Stromal cell of bone marrow (primary cell): ENCODE data around the gene SPEM3.

Experiments
- DNase-seq: peaks from one replicate; pipeline ENCODE4 v3.0.0-alpha.2; 2012; ENCODE audit warnings: low read depth

The SPEM3 gene

DNA sequence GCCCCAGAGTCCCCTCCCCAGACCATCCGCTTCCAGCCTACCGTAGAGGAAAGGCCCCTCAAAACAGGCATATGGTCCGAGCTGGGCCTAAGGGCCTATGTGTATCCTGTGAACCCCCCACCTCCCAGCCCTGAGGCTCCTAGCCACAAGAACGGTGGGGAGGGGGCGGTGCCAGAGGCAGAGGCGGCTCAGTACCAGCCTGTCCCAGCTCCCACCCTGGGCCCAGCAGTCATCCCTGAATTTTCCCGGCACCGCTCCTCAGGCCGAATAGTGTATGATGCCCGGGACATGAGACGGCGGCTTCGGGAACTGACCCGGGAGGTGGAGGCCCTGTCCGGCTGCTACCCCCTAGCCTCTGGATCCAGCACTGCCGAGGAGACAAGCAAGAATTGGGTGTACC is 7.5 kb upstream of the SPEM3 start:
- no peak for DNase-seq

DNA sequence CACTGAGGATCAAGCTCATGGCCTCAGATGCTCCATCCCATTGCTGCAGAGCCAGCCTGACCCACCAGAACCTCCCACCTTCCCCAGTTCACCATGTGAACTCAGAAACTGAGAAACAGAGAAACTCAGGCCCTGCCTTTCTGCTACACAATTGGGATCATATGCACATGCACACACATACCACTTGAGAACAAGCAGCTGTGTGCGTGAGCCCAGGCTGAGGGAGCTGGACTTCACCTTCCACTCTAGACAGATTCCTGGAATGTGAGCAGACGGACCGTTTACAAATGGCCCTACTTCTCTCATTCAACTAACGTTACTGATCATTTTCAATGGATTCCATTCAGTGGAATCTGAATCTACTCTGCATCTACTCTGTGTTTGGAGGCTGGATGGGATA is 5.0 kb upstream of the SPEM3 start:
- DNase-seq, result no peak

DNA sequence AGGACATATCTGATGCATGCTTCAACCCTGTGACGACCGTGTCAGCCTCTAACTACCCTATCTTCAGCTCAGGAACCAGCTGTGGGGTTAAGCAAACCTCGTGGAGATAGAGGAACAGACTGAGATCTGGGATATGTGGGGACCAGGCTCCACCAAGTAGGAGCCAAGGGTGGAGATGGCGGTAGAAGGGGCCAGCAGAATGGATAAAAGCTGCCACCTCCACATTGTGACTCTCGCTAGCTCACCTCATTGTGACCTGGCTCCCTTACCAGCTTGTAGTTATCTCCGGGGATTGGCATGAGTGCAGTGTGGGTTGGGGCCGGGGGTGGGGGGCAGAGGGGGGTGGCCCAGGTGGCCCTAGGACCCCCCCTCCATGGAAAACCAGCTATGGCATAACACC is 3.3 kb upstream of the SPEM3 start, which contains the start of gene SPEM2:
Gene SPEM2, plus strand, starts transcription at position 301 of the 400 bp plus-strand sequence. Its CDS starts 73 bp downstream, at position 374.
- DNase-seq, result no peak

DNA sequence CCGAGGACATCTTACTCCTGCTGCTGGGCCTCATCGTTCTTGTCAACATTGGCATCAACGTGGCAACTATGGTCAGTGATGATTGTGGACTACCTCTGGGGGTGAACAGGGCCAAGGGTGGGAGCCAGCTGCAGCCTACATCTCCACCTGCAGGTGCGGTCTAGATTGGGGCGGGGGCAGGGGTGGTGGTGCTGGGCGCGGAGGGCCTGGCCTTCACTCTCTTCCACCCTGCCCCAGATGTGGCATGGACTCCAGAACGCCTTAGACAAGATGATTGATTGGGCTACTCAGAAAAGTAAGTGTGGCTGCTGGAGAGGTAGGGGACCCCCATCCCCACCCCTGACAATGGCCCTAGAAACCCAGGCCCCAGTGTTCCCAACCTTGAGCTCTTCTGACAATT is 2.9 kb upstream of the SPEM3 start:
- no peak for DNase-seq

DNA sequence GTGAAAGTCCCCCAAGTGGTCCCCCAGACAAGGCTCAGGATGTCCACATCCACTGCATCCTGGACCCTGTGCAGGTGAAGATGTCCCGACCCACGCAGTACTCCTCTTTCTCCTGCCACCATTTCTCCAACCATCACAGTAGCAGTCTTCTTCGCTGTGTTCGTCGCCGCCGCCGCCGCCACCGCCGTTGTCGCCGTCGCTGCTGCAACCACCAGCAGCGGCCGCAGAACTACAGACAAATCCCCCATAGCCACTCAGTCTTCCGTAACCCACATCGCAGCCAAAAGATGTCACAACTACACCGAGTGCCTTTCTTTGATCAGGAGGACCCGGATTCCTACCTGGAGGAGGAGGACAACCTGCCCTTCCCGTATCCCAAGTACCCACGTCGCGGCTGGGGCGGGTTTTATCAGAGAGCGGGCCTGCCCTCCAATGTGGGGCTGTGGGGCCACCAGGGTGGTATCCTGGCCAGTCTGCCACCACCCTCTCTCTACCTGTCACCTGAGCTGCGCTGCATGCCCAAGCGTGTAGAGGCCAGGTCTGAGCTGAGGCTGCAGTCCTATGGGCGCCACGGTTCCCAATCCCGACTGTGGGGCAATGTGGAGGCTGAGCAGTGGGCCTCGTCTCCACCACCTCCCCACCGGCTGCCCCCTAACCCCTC is 2.3 kb upstream of the SPEM3 start:
- DNase-seq, result no peak

DNA sequence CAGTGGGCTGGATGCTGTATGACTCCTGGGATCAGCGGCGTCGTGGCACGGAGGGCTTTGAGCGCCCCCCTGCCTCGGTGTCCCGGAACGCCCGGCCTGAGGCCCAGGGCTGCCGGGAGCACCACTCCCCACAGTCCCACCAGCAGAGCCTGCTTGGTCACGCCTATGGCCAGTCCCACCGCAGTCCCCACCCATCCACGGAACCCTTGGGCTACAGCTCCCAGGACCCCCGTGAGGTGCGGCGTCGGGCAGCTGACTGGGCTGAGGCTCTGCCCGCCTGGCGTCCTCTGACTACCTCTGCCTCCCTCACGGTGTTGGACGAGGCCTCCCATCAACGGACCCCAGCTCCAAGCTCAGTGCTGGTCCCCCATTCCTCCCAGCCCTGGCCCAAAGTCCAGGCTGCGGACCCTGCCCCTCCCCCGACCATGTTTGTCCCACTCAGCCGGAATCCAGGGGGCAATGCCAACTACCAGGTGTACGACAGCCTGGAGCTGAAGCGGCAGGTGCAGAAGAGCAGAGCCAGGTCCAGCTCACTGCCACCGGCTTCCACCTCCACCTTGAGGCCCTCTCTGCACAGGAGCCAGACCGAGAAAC is 1.7 kb upstream of the SPEM3 start:
- DNase-seq, result no peak

- DNase-seq, result no peak
Observed at GRCh38 chr17:7427549-7427948, 1.1 kb upstream of the SPEM3 start.

DNA sequence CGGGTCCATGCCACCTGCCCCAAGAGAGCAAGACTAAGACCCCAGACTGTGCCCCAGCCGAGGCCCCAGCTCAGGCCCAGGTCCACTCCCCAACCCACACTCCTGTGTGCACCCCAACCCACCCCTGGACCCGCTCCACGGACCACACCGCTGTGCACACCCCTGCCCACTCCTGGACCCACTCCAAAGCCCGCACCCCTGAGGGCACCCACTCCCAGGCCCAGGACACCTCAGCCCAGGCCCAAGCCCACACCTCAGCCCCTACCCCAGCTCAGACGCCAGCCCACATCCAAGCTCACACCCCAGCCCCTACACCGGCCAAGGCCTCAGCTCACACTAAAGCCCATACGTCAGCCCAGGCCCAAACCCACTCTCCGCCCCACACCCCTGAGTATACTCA is 1.1 kb downstream of the SPEM3 start:
- DNase-seq, result no peak

GRCh38 chr17:7431231-7431630 is 2.6 kb downstream of the SPEM3 start:
- no peak for DNase-seq

DNA sequence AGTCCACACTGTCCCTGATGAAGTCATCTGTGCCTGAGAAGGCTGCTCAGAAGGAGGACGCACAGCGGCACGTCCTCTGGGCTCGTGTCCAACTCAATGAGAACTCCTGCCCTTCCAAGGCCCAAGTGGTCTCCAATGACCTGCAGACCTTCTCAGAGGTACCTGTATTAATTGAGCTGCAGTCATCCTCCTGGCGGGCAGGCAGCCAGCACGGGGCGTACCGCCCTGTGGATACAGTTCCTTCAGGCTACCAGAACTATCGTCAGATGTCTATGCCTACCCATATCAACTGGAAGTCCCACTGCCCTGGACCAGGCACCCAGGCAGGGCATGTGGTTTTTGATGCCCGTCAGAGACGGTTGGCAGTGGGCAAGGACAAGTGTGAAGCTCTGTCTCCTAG is 3.6 kb downstream of the SPEM3 start:
- DNase-seq, result no peak

- DNase-seq, result no peak
Observed at GRCh38 chr17:7435676-7436555, 7.3 kb downstream of the SPEM3 start.

DNA sequence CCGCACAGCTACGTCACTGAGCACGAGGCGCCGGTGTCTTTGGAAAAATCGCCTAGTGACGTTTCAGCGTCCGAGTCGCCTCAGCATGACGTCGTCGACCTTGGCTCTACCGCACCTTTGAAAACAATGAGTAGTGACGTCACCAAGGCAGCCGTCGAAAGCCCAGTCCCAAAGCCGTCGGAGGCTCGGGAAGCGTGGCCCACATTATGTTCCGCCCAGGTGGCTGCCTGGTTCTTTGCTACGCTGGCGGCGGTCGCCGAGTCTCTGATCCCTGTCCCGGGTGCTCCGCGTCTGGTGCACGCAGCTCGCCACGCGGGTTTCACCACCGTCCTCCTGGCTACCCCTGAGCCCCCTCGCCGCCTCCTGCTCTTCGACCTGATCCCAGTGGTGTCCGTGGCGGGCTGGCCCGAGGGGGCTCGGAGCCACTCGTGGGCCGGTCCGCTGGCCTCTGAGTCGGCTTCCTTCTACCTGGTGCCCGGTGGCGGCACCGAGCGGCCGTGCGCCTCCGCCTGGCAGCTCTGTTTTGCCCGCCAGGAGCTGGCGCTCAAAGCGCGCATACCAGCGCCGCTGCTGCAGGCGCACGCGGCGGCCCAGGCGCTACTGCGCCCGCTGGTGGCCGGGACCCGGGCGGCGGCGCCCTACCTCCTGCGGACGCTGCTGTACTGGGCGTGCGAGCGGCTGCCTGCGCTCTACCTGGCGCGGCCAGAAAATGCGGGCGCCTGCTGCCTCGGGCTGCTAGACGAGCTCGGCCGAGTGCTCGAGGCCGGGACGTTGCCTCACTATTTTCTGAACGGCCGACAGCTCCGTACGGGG is 8.1 kb downstream of the SPEM3 start:
- peak; percentile 54 for DNase-seq

DNA sequence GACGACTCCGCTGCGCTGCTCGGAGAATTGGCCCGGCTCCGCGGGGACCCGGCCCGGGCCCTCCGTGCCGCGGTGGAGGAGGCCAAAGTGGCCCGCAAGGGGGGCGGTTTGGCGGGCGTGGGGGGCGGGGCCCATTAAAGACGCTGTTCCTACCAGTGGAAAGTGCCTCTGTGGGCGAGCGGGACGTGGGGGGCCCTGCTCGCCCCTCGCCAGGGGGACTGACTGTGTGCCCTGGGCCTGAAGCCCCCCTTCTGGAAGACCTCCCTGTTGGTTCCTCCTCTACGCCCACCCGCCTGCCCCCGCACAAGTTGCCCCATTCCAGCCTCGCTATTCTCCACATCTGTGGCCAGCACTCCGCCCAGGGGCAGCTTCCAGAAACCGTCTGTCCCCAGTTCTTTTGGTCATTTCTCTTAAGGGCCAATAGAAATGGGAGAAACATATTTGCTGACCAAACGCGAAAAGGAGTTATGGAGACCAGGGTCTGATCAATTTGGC is 8.8 kb downstream of the SPEM3 start:
- no peak for DNase-seq

- no peak for DNase-seq
Observed at GRCh38 chr17:7437950-7438614, 9.4 kb downstream of the SPEM3 start.

GRCh38 chr17:7438656-7439460 is 10.2 kb downstream of the SPEM3 start:
- no peak for DNase-seq

DNA sequence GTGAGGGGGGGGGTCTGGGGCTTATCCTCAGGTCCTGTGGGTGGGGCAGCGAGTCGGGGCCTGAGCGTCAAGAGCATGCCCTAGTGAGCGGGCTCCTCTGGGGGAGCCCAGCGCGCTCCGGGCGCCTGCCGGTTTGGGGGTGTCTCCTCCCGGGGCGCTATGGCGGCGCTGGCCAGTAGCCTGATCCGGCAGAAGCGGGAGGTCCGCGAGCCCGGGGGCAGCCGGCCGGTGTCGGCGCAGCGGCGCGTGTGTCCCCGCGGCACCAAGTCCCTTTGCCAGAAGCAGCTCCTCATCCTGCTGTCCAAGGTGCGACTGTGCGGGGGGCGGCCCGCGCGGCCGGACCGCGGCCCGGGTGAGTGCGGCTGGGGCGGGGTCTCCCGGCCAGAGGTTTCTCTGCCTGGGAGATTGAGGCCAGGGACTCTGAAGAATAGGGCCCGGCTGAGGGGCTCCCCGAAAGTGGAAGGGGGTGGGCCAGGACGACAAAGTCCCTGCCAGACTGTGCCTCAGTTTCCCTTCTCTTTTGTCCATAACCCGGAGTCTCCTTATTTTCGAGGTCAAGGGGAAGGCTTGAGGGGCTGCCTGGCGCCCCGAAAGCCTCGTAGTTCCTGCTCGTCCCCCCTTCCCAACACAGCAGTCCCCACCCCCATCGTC is 10.9 kb downstream of the SPEM3 start, which contains the start of gene FGF11:
Gene FGF11, plus strand, starts transcription at position 51 of the 651 bp plus-strand sequence. Its CDS starts 109 bp downstream, at position 160.
- DNase-seq, result no peak

DNA sequence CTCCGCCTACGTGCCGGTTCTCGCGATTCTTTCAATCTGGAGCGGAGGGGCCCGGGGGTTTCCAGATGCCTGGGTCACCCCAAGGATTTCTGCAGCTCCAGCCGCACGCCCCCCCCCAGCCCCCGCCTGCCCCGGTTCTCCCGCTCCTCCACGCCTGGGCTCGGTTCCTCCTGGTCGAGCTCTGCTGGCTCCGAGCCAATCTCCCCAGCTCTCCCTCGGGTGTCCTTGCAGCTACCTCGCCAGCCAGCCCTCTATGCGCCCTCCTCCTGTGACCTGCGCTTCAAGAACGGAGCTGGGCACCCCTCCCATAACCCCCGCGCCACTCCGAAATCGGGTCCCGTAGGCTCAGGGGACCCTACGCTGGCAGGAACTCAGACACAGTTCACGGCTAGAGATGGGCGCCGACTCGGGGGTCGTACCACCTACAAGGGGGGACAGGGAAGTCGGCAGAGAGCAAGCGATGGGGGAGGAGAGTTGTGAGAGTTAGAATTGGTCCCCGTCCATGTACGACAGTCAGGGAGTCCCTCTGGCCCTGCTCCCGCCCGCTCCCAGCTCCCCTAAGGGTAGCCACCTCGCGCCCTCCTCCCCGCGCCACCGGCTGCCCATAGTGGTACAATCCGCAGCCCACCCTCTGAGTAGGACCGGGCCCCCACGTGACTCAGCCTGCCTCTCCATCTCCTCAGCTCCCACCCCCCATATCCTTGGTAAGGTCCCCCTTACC is 11.6 kb downstream of the SPEM3 start:
- DNase-seq, result no peak

DNA sequence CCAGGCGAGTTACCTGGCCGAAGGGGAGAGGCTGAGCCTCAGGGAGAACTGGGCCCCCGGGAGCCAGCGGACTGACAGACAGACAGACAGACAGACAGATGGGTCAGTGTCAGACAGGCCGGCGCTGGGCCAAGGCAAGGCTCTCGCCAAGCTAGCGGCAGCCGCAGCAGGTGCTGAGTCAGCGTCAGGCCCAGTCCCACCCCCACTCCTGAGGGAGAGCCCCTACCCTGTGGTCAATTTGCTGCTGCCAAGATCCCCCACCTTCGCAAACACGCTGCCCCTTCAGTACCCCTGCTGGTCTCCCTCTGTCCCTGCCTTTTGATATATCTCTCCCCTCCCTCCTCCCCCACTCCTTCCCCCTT is 12.2 kb downstream of the SPEM3 start:
- no peak for DNase-seq

DNA sequence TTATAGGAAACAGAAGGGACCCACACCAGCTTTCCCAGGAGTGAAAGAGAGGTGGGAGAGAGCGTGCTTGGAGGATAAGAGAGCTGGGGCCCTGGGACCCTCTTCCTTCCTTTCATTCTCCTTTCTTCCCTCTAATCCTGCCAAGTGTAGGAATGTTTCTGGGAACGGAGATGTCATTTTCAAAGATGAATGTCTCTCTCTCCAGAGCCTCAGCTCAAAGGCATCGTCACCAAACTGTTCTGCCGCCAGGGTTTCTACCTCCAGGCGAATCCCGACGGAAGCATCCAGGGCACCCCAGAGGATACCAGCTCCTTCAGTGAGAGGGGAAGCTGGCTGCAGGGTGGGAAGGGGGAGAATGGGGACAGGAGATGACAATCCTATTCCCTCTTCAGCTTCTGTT is 12.6 kb downstream of the SPEM3 start:
- DNase-seq, result no peak
